Glomerular visceral epithelial cell (primary cell): ENCODE data around the gene RAB15.

Source experiments
- DNase-seq: peaks from one replicate; pipeline ENCODE4 v3.0.0-alpha.2; 2016; ENCODE audit errors: extremely low spot score

Gene RAB15

DNA sequence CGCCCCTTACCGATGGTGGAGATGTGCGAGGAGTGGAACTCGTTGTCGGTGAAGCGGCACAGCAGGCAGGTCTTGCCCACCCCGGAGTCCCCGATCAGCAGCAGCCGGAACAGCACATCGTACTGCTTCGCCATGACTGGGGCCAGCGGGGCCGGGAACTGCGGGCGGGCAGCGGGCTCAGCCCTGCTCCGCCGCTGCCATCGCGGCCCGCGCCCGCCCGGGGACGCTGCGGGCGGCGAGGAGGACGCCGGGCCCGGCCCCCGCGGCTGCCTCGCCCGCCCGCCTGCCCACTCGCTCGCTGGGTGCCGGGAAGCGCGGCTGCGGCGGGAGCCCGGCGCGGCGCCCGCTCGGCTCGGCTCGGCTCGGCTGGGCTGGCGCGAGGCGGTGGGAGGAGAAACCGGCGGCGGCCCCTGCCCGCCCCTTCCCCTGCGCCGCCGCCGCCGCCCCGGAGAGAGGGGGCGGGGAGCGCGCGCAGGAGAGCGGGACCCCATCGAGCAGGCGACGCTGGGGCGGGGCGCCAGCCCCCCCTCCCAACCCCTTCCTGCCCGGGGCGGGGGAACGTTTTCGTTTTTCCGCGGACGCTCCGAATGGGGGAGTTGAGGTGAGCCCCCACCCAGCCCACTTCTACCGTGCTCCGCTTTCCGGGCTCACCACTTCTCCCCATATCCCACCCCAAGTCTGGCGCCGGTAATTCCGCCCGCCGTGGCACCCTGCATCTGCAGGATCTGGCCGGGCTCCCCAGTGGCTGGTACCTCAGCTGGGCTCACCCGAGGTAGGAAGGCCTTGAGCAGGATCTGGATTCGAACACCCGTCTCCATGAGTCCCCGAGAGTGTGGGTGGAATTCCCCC is at the start of gene RAB15:
TSS of gene RAB15 (minus strand) at position 394 of the 849 bp plus-strand sequence. CDS start at position 134, 260 bp downstream.
- DNase-seq: peak; percentile 47

- DNase-seq: peak; percentile 48
Measured at GRCh38 chr14:65019944-65020566, 47.9 kb upstream of the RAB15 start.

DNA sequence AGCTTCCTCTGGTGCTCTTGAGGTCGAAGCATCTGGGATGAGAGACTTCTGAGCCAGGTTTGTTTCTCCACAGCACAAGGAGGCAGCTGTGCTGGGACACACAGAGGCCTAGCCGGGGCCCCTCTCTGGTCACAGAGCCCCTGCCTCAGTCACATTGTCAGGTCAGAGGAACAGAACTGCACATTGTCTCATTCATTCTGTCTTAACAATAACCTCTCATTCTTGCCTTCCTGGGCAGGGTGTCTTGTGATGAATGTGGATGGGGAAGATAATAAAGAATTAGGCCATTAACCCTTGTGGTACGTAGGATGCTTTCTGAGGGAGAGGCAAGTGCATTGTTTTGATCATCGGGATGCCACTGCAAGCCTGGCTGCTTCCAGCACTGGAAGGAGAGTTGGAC is 44.3 kb upstream of the RAB15 start:
- DNase-seq: no peak

GRCh38 chr14:65015391-65015790 is 43.3 kb upstream of the RAB15 start:
- DNase-seq: no peak

GRCh38 chr14:65012353-65012752 is 40.2 kb upstream of the RAB15 start:
- DNase-seq: no peak

GRCh38 chr14:65011538-65011937 is 39.4 kb upstream of the RAB15 start:
- DNase-seq: no peak

- DNase-seq: no peak
Measured at GRCh38 chr14:65010211-65010931, 38.2 kb upstream of the RAB15 start.

- no peak for DNase-seq
Measured at GRCh38 chr14:65007202-65007601, 35.1 kb upstream of the RAB15 start.

- DNase-seq: no peak
Measured at GRCh38 chr14:65006261-65006721, 34.2 kb upstream of the RAB15 start.

- DNase-seq: no peak
Measured at GRCh38 chr14:65003394-65003793, 31.3 kb upstream of the RAB15 start.

DNA sequence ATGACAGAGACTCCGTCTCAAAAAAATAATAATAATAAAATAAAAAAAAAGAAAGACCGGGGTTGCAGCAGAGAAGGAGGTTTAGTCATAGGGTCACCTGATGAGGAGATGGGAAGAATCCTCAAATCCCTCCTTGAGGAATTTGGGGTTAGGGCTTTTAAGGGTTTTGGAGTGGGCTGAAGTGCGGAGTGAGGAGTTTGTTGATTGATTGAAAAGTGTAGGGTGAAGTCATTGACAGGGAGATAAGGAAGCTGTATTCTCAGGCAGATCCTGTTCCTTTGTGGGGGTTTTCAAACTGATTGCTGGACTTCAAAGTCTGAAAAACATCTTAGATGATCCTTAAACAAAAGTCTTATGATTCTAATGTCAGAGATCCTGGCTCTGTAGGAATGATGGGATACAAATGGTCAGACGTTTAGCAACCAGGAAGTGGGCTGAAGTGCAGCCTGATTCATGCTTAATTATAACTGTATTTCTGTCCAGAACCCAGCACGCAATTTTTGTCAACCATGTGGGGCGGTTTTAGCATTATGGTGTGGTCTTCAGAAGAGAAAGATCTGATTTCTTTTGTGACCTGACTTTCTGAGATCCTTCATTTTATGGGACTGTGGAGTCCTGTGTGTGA is 30.6 kb upstream of the RAB15 start:
- DNase-seq: no peak

GRCh38 chr14:65001723-65002122 is 29.6 kb upstream of the RAB15 start:
- DNase-seq: no peak

- no peak for DNase-seq
Measured at GRCh38 chr14:65000898-65001591, 28.9 kb upstream of the RAB15 start.

- no peak for DNase-seq
Measured at GRCh38 chr14:64998455-64998931, 26.4 kb upstream of the RAB15 start.

- DNase-seq: no peak
Measured at GRCh38 chr14:64997108-64997794, 25.1 kb upstream of the RAB15 start.

- no peak for DNase-seq
Measured at GRCh38 chr14:64995291-64995690, 23.2 kb upstream of the RAB15 start.

GRCh38 chr14:64994540-64994939 is 22.4 kb upstream of the RAB15 start:
- DNase-seq: no peak

DNA sequence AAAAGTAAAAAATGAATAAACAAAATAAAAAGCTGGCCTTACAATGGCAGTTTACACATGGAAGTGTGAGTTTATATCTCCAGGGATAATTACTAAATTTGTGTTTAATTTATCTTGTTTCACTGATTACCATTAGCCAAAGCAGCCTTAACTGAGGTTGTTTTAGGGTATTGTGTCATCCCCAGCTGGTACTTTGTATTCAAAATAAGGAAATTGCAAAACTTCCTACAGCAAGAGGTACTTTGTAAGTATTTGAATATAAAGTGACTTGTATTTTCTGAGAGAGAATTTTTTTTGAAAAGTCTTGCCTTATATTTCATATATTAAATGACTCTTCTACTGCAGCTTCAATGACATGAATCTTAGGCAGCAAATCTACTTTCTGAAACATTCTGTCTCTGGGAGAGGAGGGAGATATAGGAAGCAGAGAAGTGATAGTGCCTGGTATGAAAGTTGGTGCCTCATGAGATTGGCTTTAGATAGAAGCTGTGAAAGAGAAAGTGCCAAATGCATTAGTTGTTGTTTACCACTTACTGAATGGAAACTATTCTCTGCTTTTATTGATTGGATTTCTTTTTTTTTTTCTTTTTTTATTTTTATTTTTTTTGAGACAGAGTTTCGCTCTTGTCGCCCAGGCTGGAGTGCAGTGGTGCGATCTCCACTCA is 21.3 kb upstream of the RAB15 start:
- no peak for DNase-seq

- DNase-seq: no peak
Measured at GRCh38 chr14:64992328-64992885, 20.3 kb upstream of the RAB15 start.

- no peak for DNase-seq
Measured at GRCh38 chr14:64990939-64991338, 18.8 kb upstream of the RAB15 start.
